Inflammatory macrophage treated with lipopolysaccharide for 4 hours (primary cell): Measurements from ENCODE around the gene PRRX1.

ENCODE experiments used
- DNase-seq: peaks from one replicate; pipeline ENCODE4 v3.0.0-alpha.2; 2020

The PRRX1 gene

GRCh38 chr1:170723518-170723917, 59.6 kb downstream of the PRRX1 start:
- no peak for DNase-seq

- DNase-seq = no peak
These were observed 61.4 kb downstream of the PRRX1 start for GRCh38 chr1:170725326-170725725.

DNA sequence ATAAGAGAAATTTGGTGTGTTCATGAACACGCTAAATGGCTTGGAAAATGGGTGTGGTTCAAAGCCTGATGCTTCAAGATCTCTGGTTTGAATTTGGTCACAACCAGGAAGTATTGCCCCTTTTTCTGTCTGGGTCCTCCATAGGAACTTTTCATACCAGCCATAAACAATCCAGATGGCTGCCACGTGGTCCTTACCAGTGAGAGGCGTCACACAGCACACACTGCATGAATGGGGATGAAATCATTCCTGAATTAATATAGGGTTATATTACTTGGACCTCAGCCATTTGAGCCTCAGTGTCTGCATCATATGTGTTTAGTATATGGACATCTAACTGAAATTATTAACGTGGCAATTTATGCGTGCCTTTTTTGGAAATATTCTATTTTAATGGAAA, 64.0 kb downstream of the PRRX1 start:
- no peak for DNase-seq

- DNase-seq = no peak
These were observed 65.5 kb downstream of the PRRX1 start for GRCh38 chr1:170729225-170730002.

- DNase-seq = no peak
These were observed 66.1 kb downstream of the PRRX1 start for GRCh38 chr1:170730014-170730413.

DNA sequence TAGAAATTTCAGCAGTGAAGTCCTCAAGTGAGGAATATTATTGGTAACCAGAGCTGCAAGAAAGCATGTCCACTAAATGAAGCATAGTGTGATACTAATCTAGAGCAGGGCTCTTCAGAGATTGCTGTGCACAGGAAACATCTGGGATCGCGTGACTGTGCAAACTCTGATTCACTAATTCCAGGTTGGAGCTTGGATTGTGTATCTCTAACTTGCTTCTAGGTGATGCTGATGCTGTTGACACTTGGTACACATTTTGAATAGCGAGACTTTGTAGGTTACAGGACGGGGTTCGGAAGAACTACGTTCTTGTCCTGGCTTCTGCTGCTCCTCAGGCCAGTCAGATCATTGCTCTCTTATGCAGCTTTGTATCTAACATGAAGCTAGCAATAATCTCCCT, 66.5 kb downstream of the PRRX1 start:
- DNase-seq = no peak

DNA sequence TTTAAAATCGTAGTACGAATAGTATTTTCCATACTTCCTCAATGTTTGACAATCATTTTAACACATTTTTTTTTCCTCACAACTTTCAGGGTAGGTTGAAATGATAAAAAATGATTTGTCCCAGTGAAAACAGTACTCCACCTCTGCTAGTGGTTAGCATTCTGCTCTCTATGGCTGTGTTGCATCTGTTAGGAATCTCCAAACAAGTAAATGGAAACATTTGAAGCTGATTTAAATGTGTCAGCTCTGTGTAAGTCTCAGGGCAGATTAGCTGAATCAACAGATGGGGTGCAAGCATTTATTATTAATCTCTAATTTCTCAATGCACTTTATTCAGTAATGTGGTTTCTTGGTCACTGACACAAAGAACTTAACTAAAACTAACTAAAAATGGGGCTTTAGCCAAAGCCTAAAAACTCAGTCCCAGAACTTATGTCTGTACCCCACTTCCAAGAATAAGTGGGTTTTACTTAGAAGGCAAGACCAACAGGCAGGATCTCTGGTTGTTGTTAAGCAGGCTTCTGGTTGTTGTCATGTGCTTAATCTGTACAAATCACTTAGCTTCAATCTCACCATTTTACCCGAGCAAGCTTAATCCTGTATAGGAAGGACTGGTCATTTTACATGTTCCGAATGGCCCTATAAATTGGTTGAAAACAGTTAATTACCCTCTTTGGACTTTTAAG, 67.8 kb downstream of the PRRX1 start:
- no peak for DNase-seq

GRCh38 chr1:170732252-170732588, 68.3 kb downstream of the PRRX1 start:
- no peak for DNase-seq

DNA sequence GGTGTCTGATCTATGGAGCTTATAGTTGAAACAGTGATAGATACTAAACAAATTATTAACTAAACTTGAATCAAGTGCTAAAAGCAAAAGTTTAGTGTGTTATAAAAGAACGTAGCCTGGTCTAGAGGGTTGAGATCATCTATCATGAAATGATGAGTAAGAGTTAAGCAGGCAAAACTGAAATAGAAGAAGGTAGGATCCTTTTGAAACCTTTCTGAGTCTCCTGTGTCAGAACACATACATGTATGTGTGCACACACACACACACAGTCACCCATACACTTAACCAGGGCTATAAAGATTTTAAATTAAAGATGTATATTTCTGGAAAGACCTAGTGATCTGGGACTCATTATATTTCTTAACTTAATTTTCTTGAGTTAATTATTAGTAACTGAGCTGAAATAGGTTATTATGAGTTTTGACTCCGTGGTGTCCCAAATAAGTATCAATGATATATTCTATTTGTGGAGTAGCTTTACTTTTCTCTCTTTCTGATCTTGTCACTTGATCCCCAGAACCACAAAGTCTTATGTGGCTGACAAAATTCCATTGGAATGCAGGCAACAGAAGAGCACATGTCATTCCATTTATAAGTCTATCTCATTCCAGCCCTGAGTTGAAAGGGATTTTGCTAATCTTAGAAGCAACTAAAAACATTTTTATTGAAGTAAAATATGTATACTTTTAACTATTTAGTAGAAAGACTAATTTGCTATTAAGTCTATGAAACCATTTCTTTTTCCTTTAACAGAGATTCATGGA, 70.7 kb downstream of the PRRX1 start:
- DNase-seq = no peak

DNA sequence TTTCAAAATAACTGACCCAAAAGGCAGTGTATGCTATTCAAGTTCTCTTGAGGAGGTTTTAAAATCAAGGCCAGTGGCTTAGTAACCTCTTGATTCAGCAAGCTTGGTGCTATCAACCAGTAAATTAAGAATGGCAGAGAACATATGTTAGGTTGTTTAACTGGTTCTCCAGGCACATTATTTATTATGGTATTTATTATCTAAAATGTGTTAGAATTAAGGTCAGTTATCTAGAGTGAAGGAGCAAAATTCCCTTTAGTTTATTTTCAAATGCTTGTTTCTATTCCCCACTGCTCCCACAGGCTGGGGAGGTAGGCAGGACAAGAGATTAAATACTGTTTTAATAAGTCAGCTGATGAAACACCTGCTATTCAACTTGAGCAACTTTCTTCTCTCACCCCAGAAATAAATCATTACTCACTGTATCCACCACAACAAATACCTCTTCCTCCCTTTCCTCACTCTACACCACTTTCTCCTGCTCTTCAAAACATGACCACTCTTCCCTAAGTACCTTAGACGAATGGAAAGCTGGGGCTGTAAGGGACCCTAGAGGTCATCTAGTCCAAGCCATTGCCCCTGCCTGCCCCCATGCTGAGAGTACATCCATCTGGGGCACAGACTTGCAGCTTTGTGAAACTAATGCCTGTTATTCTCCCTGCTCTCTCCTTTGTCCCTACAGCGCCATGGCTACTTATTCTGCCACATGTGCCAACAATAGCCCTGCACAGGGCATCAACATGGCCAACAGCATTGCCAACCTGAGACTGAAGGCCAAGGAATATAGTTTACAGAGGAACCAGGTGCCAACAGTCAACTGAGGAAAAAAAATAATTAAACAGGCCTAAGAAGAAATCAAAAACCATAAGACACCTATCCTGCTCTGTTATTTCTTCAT, 71.7 kb downstream of the PRRX1 start:
- no peak for DNase-seq

DNA sequence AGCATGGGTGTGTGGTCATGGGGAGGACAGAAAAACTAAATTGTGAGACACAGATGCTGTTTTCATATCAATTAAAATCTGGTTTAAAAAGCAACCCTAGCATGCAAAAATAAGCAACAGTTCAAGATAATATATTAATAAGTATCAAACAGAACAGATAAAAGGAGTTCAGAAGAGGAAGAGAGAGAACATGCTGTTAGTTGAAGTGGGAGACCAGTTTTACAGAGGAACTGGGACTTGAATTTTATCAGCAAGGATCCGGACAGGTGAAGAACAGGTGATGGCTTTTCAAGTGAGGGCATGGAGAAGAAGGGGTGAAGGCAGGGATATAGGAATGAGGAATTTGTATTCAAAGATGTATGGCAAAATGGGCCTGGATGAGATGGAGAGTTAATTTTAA, 75.9 kb downstream of the PRRX1 start:
- no peak for DNase-seq

DNA sequence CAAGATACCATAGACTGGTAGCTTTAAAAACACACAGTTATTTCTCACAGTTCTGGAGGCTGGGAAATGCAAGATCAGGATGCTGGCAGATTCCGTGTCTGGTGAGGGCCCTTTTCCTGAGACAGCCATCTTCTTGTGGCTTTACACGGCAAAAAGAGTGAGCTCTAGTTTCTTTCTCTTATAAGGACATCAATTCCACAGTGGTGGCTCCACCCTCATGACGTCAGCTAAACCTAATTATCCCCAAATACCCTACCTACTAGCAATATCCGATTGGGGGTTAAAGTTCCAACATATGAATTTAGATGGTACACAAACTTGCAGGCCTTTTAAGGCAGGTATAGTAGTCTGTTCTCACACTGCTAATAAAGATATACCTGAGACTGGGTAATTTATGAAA, 77.7 kb downstream of the PRRX1 start:
- no peak for DNase-seq

- DNase-seq = no peak
These were observed 78.7 kb downstream of the PRRX1 start for GRCh38 chr1:170742600-170742999.

DNA sequence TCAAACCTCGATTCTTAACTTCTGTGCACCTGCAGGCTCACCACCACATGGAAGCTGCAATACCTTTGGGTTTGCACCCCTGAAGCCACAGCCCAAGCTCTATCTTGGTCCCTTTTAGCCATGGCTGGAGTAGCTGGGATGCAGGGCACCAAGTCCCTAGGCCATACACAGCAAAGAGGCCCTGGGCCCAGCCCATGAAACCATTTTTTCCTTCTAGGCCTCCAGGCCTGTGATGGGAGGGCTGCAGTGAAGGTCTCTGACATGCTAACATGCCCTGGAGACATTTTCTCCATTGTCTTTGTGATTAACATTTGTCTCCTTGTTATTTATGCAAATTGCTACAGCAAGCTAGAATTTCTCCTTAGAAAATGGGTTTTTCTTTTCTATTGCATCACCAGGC, 79.2 kb downstream of the PRRX1 start:
- no peak for DNase-seq

GRCh38 chr1:170749549-170749948, 85.6 kb downstream of the PRRX1 start:
- no peak for DNase-seq

DNA sequence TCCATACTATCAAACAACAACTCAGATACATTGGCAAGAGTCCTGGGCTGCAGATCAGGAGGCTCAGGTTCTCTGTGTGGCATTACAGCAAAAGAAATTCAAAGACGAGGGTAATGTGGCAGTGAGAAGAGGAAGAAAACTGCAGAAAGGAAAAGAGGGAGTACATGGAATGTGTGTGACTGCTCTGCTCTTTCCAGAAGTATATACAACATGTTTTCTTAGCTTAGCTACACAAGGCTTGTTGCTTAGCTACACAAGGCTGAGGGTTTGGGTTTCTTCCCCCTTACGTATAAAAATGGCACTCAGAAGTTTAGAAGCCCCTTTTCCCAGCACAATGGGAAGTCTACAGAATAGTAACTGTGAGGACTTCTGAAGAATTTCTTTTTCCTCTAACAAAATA, 86.0 kb downstream of the PRRX1 start:
- no peak for DNase-seq

DNA sequence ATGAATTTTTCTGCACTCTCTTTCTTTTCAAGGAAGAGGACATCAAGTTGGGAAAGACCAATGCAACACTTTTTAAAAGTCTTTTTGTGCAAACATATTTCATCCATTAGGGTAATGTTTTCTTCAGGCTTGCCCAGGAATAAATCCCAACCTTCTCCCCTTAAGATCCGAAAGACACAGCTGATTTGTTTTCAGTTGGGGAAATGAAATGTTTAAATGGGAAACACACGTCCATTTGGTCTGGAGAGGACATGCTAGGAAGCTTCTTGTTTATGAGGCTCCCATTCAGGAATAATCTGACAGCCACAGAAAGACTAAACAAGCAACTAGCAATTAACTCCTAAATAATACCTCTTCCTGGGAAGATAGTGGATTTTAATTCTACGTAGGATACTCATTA, 91.9 kb downstream of the PRRX1 start:
- no peak for DNase-seq

DNA sequence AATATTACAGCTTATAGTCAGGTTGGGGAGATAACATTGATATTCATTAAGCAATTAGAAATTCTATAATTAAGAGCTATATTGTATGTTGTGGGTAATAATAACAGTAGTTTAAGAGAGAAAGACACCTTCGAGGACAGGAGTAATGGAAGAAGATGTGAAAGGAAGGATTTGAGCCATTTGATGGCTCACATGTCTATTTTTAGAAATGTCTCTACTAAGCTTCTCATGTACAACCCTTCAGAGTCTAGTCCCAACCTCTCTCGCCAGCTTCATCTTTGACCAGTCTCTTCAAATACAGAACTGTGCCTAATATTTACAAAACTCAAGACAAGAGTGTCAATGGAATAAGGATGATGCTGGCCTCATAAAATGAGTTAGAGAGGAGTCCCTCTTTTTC, 95.1 kb downstream of the PRRX1 start:
- DNase-seq = no peak

DNA sequence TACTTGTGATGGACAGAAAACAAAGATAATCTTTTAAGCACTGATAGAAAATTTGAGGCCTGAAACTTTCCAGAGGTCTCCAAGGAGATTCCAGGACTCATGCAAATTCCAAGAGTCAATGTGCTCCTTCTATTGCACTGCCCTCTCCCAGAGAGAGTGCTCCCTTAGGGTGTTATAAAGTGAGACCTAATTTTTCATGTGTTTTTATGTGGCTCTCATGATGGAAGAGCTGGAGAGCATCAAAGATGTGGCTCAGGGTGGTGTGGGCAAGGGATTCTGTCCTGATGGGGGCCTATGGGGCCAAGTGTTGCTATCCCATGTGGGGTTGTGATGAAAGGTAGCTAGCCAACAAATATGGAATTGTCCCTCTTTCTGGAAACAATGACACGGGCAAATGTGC, 101.3 kb downstream of the PRRX1 start:
- DNase-seq = no peak

DNA sequence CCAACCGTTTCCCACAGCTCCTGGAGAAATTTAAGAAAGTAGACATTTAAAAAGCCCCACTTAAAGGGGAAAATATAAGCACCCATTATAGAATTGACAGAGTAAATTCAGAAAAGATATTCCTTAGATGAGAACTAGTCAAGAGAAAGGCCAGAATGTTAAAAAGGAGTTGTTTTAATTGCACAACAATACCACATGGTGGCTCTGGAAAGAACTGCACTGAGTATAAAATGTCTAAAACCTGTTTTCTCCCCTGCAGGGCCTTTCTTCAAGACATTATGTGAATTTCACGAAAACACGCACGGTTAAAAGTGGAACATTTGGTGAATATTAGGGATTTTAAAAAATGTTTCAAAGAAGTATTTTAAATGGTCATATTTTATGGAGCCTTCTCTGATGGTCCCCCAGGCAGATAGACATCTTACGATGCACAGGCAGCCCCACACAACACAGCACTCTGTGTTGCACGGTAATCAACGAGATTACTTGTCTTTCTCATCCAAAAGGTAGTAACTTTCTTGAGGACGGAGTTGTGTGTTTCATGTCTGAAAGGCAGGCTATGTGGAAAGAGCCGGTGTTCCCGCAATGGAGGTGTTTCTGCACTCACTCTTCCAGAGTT, 101.9 kb downstream of the PRRX1 start:
- DNase-seq = no peak

GRCh38 chr1:170768929-170769328, 105.0 kb downstream of the PRRX1 start:
- DNase-seq = no peak

DNA sequence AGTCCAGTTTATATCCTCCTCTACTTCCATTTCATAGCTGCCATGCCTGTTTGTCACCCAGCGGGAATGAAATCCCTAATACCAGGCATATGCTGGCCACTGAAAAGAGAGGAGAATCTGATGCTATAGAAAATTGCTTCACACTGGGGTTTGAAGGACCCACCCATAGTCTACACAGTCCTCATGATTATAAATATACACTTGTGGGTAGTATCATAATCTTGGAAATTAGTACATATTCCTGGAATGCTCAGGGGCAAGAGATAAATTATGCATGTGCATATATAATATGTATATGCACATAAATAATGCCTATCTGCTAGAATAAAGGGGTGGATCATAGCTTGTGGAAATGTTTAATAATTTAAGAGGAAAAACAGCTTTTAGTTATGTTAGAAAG, 105.8 kb downstream of the PRRX1 start:
- no peak for DNase-seq

DNA sequence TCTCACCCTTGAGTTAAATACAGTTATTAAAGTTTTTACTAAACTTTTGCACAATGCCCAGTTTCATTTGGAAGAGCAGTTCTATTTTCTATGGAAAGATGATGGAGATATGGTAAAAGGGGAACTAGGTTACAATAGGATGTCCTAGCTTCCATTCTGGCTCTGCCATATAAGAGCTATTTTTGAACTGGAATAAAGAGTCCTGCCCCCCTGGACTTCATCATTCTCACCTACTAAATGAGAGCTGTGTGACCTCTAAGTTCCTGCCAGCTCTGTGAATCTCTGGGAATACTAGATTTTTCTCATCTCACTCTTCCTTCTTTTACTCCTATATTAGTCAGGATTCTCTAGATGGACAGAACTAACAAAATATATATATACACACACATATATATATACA, 106.3 kb downstream of the PRRX1 start:
- DNase-seq = no peak
